HG03565 (cell line): ENCODE results near the gene TECPR1.
"Not testable (repeated sequence)": the region's sequence is repeated elsewhere in the genome, so short reads cannot be mapped to it uniquely, and the experiment has no call there.

Experiments used
- ATAC-seq: cut with Tn5 transposase; IDR thresholded peaks from one replicate; pipeline ENCODE4 v1.9.1; 2021; ENCODE audit warnings: mild to moderate bottlenecking, moderate library complexity; ENCODE audit not compliant: unreplicated experiment

TECPR1 gene

DNA sequence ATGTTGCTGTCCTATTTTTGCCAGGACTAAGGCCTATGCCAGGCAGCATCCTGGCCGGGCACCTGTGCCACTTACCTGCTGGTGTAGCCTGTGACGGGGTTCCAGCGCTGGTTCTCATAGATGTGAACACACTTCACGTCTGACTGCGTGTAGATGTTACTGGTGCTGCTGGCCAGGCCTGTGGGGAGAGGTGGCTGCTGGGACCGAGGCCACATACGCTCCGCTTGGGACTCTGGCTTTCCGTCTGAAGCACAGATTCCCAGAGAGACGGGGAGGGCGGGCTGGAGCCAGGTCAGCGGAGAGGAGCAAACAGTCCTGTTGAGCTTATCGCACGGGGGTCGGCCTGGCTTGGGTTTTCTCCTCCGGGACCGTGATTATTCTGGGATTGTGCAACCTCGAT is 24.1 kb downstream of the TECPR1 start:
- ATAC-seq = no peak

DNA sequence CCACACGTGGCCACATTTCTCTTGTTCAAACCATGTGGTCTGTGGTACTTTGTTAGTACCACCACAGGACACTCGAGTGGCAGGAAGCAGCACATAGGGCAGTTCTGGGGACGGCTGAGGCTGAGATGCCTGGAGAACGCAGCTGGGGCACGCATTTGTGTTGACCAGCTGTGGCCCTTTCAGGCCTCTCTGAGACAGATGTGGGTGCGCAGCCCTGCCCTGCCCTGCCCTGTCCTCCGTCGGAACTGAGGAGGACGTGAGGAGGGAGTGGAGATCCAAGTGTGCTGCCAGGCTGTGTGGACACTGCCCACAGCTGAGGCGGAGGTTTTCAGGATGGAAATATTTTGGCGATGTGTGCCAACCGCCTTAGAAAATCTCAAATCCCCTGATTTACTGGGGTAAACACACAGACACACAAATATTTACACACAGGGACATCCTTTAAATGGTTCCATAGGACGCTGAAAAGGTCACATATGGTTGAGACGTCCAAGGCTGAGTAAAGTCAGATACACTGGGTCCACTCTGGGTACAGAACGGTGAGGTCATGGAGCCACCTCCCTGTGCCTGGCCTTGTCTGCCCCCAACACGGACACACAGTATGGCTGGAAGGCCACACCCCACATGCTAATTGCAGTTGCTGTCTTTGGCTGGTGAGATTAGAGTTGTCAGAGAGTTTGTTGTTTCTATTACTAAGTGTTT is 26.0 kb downstream of the TECPR1 start:
- ATAC-seq = no peak

DNA sequence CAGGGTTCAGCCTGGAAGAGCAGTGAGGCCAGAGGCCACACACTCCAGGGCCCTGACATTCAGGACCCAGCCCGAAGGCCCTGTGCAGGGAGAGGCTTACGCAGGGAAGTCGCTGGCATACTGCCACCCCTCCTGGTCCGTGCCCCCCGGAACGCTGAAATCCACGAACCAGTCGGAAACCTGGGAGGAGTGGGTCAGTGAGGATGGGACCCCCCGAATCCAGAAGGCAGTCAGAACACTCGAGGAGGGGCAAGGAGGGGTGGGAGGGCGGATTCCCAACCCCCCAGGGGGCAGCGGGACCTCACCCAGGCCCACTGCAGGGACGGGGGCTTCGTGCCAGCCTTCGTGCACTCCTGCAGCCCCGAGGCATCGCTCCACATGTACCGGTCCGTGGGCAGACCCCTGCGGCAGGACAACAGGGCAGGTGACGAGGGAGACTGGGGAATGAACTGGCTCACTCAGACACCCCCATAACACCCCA is 27.3 kb downstream of the TECPR1 start:
- ATAC-seq = no peak

DNA sequence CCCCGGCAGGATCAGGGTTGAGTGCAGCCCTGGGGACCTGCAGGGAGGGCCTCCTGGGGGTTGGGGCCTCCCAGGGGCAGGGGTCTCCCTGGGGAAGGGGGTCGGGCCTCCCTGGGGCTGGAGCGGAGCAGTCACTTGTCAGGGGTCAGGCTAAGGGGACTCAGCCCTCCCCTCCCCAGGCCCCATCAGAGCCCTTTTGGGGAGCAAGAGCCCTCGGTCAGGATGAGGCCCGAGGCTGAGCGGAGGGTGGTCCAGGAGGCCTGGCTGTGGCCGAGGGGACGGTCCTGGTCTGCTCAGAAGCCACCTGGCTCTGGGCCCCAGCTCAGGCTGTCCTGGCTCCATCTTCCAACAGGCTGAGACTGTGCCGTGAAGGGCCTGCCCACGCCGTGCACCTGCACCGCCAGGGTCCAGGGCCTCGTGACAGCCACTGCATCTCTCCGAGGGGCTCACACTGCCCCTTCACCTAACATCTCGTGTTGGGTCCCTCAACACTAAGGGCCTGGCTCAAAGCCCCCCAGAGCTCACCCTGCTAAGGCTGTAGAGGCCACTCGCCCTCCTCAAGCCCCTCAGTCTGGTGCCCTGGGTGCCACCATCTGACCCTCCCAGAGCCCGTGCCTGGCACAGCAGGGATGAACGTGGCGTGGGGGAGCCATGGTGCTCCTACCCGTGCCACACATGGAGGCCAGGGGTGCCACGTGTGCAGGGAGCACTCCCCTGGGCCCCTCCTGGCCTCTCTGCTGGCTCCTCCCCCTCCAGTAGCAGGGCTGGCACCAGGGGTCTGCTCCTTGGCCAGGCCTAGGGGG is 27.9 kb downstream of the TECPR1 start:
- ATAC-seq = no peak

DNA sequence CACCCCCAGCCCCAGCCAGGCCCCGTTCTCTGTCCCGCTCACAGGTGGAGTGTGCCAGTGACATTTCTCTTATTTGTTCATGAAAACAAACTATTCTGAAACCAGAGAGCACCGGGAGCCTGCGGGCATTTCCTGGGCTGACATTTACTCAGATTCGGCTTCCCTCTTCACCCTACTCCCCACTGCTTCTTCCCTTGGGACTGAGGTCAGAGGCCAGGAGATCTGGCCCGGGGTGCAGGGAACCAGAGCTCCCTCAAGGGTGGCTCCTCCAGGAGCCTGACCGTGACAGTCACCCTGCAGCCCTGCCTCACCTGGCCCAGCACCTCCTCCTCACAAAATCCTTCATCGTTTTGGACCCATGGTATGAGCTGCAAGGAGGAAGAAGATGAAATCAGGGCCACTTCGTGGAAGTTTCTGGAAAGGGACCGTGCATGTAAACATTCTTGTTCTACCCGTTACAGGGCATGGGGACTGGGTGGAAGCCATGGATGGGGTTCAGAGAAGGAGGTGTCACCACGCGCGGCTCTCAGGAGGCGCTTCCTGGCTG is 28.6 kb downstream of the TECPR1 start:
- ATAC-seq = no peak

DNA sequence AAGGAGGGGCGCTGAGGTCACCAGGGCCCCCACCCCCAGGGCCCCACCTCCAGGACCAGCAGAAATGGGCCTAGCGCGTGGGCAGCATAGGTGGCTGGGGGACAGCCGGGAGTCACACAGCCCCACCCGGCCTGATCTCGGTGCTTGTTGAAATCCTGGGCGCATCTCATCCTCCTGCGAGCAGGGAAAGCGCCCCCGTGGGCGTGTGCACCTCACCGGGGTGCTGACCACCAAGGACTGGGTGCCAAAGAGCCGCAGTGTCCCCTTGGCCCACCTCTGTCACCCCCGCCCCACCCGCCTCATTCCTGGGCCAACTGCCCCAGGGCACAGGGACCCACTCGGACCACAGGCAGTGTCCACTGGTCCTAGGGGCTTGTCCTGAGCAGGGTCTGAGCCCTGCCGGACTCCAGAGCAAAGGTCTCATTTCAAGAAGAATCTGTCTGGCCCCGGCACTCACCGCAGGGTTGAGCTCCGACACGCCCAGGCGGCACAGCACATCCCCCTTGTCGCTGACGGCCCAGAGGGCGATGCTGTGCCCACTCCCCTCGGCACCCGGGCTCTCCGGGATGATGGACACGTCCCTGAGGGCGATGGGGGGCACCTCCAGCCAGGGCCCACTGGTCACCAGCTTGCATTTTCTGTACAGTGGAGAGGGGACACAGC is 29.4 kb downstream of the TECPR1 start:
- ATAC-seq = no peak

DNA sequence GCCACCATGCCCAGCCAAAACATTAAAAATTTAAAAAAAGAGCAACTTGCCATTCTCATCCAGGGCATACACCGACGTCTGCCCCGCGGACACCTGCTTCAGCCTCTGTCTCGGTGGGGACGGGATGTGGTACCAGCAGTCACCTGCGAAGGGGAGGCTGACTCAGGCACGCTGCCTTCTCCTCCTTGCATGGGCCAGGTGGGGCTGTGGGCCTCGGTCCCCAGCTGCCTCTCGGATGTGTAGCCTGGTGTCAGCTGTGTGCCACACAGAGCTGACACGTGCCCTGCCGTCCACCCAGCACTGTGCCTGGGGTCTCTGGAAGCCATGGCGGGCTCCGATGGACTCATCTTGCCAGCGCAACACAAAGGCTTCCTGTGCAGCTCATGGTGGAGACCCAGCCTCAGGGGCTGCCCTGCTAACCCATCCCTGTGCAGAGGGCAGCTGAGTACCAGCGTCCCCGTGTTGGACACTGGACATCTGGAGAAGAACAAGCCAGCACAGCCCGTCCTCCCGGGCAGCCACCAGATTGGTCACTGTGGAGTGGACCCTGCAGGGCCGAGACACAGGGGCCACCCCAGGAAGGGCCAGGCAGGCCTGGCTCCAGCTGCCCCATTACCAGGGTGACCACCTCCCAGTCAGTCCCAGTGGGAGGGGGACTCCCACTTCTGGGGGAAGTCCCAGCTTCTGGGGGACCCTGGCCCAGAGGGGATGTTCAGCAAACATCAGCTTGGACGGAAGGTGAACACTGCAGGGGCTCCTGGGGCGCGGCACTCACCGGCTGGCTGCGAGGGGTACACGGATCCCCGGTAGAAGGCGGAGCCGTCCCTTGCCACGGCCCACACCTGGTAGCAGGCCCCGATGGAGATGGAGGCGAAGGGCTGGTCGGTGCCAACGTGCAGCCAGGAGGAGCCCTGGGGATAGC is 30.2 kb downstream of the TECPR1 start:
- no peak for ATAC-seq

DNA sequence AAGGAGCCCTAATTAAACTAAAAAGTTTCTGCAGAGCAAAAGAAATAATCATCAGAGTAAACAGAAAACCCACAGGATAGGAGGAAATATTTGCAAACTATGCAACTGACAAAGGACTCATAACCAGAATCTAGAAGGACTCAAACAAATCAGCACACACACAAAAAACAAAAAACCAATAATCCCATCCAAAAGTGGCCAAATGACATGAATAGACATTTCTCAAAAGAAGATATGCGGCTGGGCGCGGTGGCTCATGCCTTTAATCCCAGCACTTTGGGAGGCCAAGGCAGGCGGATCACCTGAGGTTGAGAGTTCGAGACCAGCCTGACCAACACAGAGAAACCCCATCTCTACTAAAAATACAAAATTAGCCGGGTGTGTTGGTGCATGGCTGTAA is 32.6 kb downstream of the TECPR1 start:
- not testable (repeated sequence) for ATAC-seq

DNA sequence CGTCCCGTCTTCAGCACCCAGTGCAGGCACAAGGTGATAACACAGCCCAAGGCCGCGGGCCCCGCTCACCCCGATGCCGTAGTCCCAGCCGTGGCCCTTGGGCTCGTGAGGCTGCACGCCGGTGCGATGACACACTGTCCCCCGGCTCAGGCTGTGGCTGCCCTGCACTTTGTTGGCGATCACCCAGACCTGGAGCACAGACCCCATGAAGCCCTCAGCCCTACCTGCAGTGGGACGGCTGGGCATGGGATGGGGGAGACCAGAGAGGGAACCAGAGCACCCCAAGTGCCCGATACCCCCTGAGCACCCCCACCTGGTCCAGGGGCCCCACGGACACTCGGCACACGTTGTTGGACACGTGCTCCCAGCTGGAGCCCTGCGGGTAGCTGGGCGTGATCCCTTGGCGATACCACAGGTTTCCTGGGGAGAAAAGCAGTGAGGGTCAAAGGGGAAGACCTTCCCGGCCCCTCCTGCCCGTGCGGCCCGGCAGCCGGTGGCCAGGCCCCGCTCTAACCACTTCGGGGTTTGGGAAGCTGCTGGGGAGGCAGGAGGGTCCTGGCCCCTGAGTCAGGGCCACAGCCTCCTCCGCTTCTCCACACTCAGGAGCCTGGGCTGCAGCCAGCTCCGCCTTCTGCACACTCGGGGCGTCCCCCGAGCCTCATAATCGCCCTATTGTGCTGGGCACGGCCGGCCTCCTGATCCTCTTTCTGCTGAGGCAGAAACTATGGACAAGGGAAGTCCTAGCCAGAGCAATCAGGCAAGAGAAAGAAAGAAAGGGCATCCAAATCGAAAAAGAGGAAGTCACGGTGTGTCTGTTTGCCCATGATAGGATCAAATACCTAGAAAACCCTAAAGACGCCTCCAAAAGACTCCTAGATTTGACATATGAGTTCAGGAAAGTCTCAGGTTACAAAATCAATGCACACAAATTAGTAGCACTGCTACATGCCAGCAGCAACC is 34.1 kb downstream of the TECPR1 start:
- ATAC-seq = no peak

DNA sequence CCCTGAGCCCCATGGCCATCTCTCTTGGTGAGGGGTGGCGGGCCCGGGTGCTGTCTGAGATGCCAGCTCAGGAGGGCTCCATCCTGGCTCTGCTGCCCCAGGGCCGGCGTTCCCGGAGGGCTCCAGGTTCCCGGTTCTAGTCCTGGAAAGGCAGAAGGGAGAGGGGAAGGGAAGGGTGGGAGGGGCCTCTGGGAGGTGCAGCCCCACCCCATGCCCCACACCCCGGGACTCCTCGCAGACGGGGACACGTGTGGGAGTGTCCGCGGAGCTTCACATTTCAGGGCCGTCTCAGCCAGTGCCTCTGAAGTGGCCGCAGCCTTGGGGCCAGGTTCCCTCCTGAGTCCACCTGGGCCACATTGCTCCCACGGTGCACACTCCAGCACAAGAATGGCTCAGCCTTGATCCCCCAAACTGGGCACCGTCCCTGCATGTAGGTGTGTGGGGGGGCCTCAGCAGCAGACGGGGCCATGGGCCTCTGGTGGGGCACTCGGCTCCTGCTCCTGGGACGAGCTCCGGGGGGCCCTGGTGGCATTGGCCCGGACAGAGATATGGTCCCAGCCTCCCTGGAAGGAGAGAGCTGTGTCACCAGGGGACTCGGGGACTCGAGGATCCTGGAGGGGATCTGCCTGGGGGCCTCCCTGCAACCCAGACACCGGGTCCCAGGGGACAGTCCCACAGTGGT is 35.0 kb downstream of the TECPR1 start:
- ATAC-seq = no peak

DNA sequence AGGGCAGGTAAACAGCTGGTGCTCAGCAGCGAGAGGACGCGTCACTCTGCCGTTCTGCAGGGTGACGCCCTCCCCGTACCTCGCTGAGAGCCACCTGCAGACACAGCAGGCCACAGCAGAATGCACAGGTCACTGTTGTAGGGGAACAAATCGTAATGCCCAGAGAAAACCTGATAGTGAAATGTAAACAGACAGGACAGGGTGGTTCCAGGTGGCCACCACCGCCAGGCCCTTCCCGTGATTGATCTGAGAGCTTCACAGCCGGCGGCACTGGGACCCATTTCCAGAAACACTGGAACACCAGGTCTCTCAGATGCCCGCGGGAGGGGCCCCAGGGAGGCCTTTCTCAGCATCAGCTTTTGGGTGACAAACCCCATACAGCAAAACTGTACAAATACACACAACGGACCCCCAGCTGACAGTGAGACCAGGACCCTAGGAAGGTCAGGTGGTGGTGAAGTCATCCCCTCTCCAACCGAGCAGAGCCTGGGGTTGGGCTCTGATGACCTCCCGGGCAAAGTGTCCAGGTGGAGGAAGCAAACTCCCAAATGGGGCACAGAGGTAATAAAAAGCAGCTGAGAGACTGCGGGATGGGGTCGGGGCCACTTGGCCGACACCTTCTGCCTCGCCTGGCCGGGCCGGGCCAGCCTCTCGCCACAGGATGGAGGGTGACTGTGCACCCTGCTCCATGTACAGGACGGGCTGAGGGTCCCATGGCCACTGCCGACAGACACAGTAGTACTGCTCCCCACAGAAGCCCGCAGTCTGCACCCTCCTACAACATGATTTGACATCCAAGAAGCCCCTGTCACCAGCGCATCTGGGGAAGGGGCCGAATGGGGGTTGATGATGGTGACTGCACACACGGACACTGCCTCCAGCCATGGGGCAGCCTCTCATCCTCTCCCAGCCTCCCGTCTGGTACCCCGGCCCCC is 36.2 kb downstream of the TECPR1 start:
- no peak for ATAC-seq

DNA sequence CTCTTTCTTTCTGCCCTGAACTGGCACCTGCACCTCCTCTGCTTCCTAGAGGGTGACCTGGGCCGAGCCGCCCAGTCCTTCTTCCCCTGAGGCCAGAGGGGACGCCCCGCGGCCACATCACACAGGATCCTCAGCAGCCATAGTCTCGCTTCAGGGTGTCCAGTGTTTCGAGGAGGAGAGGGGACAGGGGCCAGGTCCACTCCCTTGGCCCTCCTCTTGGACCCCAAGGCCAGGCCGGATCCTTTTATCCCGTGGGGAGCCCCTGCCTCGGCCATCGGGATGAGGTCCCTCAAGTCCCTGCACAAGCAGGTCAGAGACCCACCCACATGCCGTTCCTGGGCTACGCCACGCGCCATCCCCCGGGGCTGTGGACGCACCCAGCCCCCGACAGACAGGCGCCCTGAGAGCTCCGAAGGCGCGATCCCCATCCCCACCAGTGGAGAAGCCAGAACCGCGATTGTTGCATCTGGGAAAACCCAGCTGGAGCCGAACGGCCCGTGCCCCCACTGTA is 37.2 kb downstream of the TECPR1 start:
- no peak for ATAC-seq

DNA sequence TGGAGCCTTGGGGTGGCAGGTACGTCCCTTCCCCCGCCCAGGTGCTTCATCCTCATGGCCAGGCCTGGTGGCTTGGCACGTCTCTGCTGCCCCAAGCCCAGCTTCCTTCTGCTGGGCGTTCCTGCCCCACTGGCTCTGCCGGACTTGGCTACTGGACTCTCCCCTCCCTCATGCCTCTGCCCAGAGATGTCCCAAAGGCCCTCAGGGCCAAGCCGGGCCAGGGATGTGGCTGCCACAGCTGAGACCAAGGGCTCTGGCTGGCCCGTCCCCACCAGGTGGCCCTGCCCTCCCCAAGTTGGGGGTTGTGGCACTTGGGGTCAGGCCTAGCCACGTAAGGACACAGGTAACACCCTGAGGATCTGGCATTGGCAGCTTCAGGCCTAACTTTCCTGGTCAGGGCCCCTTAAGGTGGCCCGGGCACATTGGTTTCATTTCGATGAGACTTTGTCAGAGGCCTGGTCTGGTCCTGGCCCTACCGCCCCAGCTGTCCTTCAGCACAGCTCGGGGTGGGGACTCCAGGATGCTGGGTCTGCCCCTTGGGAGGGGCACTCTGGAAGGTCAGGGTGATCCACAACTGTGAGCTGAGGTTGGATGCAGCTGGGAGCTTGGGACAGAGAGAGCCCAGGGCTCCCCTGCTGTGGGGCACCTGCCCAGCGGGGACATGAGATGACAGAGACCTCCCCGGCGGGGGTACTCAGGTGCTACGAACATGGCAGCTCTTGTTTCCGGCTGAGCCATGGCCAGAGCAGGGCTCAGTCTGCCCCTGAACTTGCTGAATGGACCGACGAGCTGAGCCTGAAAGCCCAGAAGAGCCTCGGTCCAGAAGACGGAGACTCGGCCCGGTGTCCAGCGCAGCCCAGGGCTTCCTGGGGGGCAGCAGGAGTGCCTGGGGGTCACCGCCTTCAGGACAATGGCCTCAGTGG is 37.9 kb downstream of the TECPR1 start:
- ATAC-seq = no peak

DNA sequence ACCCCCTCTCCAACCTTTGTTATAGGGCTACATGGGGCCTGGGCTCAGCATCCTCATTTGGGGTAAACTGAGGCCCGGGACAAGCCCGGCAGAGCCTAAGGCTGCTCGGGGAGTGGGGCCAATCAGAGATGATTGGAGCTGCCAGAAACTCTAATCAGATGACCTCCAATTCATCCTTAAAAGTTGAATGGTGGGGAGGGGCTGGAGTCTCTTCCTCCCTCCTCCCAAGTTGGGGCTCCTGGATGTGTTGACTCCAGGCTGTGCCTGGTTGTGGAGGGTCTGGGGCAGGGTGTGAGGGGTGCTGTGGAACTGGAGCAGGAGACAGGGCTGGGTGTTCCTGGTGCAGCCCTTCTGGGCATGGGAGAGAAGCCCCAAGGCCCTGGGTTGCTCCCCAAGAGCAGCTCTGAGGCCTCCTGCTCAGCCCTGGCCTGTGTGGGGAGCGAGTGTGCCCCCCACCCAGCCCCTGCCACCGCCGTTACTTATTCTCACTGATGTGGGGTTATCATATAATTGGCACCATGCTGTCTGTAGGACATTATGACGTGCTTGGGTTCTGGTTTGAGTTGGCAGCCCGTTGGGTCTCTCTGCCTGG is 38.6 kb downstream of the TECPR1 start:
- no peak for ATAC-seq

DNA sequence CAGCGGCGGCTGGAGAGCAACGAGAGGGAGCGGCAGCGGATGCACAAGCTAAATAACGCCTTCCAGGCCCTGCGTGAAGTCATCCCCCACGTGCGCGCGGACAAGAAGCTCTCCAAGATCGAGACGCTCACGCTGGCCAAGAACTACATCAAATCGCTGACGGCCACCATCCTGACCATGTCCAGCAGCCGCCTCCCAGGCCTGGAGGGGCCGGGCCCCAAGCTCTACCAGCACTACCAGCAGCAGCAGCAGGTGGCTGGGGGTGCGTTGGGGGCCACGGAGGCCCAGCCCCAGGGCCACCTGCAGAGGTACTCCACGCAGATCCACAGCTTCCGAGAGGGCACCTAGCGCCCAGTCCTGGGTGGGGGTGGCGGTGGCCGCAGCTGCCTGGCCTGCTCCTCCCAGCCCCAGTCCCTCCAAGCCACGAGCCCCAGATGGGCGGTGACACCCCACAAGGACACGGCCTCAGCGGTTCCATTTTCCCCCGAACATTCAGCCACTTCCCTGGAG is 39.4 kb downstream of the TECPR1 start:
- ATAC-seq = no peak
